Chondrocyte (in vitro differentiated cells): ENCODE results near the gene KCNJ10. TPM values are rescaled to one million over a fixed set of nuclear protein-coding genes. Genes with fewer than 3 reads are reported as not detected.

ENCODE experiments used
- DNase-seq: peaks from one replicate; pipeline ENCODE4 v3.0.0; 2021; ENCODE audit warnings: mixed read lengths, low spot score
- H3K27ac Mint-ChIP-seq: one replicate; pipeline ENCODE4 v1.8.0; 2021; ENCODE audit warnings: mild to moderate bottlenecking, moderate library complexity, mixed read lengths; ENCODE audit not compliant: unreplicated experiment
- H3K27me3 Mint-ChIP-seq: 2 replicates; pipeline ENCODE4 v1.8.0; 2021; ENCODE audit warnings: low read depth, mixed read lengths
- H3K36me3 Mint-ChIP-seq: 2 replicates; pipeline ENCODE4 v1.8.0; 2021; ENCODE audit warnings: low read depth, mixed read lengths
- H3K4me1 Mint-ChIP-seq: 2 replicates; pipeline ENCODE4 v1.8.0; 2021; ENCODE audit warnings: low read depth, mild to moderate bottlenecking, mixed read lengths
- H3K4me3 Mint-ChIP-seq: one replicate; pipeline ENCODE4 v1.8.0; 2021; ENCODE audit warnings: mild to moderate bottlenecking, moderate library complexity, mixed read lengths; ENCODE audit not compliant: unreplicated experiment
- H3K9me3 Mint-ChIP-seq: 2 replicates; pipeline ENCODE4 v1.8.0; 2021; ENCODE audit warnings: low read depth, mixed read lengths
- total RNA-seq: library from RNA; stranded (reverse); gene quantifications from 3 replicates; pipeline ENCODE4 v1.2.1, GENCODE V29; 2021
- TF ChIP-seq, protein P1 (sequence below): fragments of 200-600 bp; sonication (generic); IDR thresholded peaks from 2 replicates; pipeline ENCODE4 v1.5.0; 2021; ENCODE audit warnings: antibody characterized with exemption, mild to moderate bottlenecking, moderate library complexity

Gene KCNJ10
- total RNA-seq, 1 donor from 2014 or later = not detected

DNA sequence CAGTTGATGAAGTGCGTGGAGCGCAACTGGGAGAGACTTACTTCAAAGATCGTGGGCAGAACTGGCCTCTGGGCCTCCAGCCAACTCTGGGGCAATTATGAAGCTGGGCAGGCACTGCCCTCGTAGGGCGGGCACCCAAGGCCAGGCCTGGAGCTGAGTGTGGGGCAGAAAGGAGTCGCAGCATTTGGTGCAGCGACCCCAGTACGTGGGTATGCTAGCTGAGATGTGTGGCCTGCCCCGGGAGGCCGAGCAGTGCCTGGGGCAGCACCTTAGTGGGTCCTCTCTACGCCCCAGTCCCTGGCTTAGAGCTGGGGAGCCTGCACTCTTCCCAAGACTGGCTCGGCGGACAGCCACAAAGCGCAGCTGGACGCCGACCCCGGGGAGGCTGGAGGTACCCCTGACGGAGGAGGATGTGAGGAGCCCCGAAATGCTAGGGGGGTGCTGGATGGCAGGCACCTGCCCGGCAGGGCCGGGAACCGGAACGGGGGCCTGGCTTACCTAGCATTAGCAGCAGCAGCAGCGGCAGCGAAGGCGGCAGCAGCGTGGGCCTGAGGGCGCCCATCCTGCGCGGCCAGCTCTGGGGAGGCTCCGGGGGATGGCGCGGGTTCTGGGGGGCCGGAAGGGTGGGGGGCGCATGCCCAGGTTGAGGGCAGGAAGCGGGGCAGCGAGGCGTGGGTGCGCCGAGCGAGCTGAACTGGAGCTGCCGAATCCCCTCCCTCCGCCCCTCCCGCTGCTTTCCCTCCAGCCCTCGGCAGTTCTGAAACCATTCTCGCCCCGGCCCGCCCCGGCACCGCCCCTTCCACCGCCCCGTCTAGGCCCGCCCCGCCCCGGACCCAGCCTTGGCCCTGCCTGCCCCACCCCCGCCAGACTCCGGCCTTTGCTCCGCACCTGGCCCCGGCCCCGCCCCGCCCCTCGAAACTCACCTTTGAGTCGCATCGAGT, 28.2 kb upstream of the KCNJ10 start, which contains the start of gene IGSF8:
TSS of gene IGSF8 (minus strand) at position 709 of the 941 bp plus-strand sequence. CDS start at position 562, 147 bp downstream.
- H3K36me3 Mint-ChIP-seq = no peaks in the 10 kb centered on the region
- H3K9me3 Mint-ChIP-seq = no peaks in the 10 kb centered on the region
- peak within 1 kb of the TSS; percentile 54 for H3K27ac Mint-ChIP-seq
- peak within 1 kb of the TSS; percentile 71 for H3K4me3 Mint-ChIP-seq
- DNase-seq = peak; percentile 87
- TF ChIP-seq, protein P1, sequence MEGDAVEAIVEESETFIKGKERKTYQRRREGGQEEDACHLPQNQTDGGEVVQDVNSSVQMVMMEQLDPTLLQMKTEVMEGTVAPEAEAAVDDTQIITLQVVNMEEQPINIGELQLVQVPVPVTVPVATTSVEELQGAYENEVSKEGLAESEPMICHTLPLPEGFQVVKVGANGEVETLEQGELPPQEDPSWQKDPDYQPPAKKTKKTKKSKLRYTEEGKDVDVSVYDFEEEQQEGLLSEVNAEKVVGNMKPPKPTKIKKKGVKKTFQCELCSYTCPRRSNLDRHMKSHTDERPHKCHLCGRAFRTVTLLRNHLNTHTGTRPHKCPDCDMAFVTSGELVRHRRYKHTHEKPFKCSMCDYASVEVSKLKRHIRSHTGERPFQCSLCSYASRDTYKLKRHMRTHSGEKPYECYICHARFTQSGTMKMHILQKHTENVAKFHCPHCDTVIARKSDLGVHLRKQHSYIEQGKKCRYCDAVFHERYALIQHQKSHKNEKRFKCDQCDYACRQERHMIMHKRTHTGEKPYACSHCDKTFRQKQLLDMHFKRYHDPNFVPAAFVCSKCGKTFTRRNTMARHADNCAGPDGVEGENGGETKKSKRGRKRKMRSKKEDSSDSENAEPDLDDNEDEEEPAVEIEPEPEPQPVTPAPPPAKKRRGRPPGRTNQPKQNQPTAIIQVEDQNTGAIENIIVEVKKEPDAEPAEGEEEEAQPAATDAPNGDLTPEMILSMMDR = no peak
- H3K4me1 Mint-ChIP-seq = peaks cover 32% of the 10 kb centered on the region
- H3K27me3 Mint-ChIP-seq = no peaks in the 10 kb centered on the region

GRCh38 chr1:160097151-160097910, 27.4 kb upstream of the KCNJ10 start:
- Mint-ChIP-seq H3K27ac (no peak overlapping the region), H3K4me1 (peaks cover 25% of the 10 kb centered on the region), H3K36me3 (no peaks in the 10 kb centered on the region), H3K27me3 (no peaks in the 10 kb centered on the region), H3K4me3 (peak overlapping the region; percentile 71), H3K9me3 (no peaks in the 10 kb centered on the region)
- DNase-seq = peak; percentile 70
- TF ChIP-seq, protein P1 = no peak

- Mint-ChIP-seq H3K9me3 (no peaks in the 10 kb centered on the region), H3K4me1 (peaks cover 19% of the 10 kb centered on the region), H3K4me3 (no peak overlapping the region), H3K27ac (no peak overlapping the region), H3K36me3 (peaks cover 2% of the 10 kb centered on the region), H3K27me3 (no peaks in the 10 kb centered on the region)
- DNase-seq = peak; percentile 33
- TF ChIP-seq, protein P1 = no peak
Observed at GRCh38 chr1:160096274-160097116, 26.5 kb upstream of the KCNJ10 start.

DNA sequence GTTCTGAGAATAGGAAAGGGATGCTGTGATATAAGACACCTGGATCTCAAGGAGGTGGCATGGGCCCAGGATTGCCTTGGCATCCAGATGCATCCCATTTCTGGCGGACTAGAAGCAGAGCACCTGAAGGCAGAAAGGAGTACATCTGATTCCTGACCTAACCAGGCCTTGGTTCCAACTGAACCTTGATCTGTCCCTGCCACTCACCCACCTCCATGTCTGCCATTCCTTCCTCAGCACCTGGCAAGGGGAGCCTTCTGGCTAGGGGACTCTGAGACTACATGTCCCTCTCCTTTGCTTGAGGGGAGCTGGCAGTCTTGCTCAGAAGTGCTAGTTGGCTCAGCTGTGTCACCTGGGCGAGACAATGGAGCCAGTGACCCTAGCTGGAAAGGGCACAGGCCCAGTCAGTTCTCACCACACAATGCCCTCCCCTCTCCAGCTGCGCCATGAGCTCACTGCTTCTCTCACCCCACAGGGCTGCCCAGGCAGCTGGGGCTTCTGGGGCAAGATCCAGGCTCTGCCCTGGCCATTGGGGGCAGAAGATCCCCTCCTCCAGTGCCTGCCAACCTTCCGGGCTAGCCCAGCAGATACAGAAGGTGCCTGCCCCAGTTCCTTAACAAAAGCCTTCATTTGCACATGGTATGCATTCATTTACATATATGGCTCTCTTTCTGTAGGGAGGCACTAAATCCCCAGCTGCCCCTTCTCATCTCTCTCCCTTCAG, 25.6 kb upstream of the KCNJ10 start:
- TF ChIP-seq, protein P1 = no peak
- Mint-ChIP-seq H3K9me3 (no peaks in the 10 kb centered on the region), H3K4me3 (no peak overlapping the region), H3K27me3 (no peaks in the 10 kb centered on the region), H3K27ac (no peak overlapping the region), H3K4me1 (peaks cover 13% of the 10 kb centered on the region), H3K36me3 (peaks cover 5% of the 10 kb centered on the region)
- DNase-seq = no peak
